IMR-90 (cell line): ENCODE measurements around the gene EPHA5. TPM values are rescaled to one million over a fixed set of nuclear protein-coding genes. Genes with fewer than 3 reads are reported as not detected.

ENCODE experiments used
- ATAC-seq: fragments of 200-7000 bp; cut with Tn5 transposase; 2 replicates; pipeline ENCODE4 v1.9.1; 2020; ENCODE audit warnings: low read depth, mild to moderate bottlenecking, moderate library complexity
- BruUV-seq: library from RNA; stranded (reverse); fragments of 400-500 nt; replicated peaks from 2 replicates; lab custom pipeline; 2021; lab: Mats Ljungman, UMichigan
- CTCF ChIA-PET: fragments of 300-600 bp; formaldehyde crosslinking; extraction: SDS; loops from one replicate; lab custom pipeline; 2021; ENCODE audit warnings: antibody characterized with exemption; lab: Yijun Ruan, JAX
- POLR2A ChIA-PET: fragments of 300-600 bp; sonication (Branson Sonifier 250); formaldehyde crosslinking; loops from one replicate; lab custom pipeline; 2022; ENCODE audit warnings: antibody characterized with exemption; ENCODE audit not compliant: unreplicated experiment; lab: Charles Lee
- DNase-seq: peaks from one replicate; pipeline ENCODE4 v3.0.0; 2013
- H2AFZ ChIP-seq: replicated peaks from 2 replicates; pipeline ENCODE3; 2013; ENCODE audit warnings: low read length, mild to moderate bottlenecking; ENCODE audit not compliant: poor library complexity
- H2AK5ac ChIP-seq: 2 replicates; pipeline ENCODE4 v1.6.1; 2013; ENCODE audit warnings: low read depth, low read length, inconsistent platforms
- H2AK9ac ChIP-seq: replicated peaks from 2 replicates; pipeline ENCODE3; 2013; ENCODE audit warnings: mild to moderate bottlenecking, low read depth, low read length, moderate library complexity; ENCODE audit not compliant: poor library complexity
- H2BK120ac ChIP-seq: 2 replicates; pipeline ENCODE4 v1.6.1; 2013; ENCODE audit warnings: low read depth, low read length, inconsistent platforms
- H2BK15ac ChIP-seq: 3 replicates; pipeline ENCODE4 v1.6.1; 2013; ENCODE audit warnings: low read depth, low read length, inconsistent platforms
- H2BK20ac ChIP-seq: 2 replicates; pipeline ENCODE4 v1.6.1; 2013; ENCODE audit warnings: low read depth, mild to moderate bottlenecking, inconsistent platforms, low read length, moderate library complexity
- H2BK5ac ChIP-seq: 2 replicates; pipeline ENCODE4 v1.6.1; 2013; ENCODE audit warnings: mild to moderate bottlenecking, low read depth, low read length, inconsistent platforms; ENCODE audit not compliant: poor library complexity, severe bottlenecking
- H3K14ac ChIP-seq: replicated peaks from 2 replicates; pipeline ENCODE4 v1.6.1; 2013; ENCODE audit warnings: low read depth, low read length, inconsistent platforms
- H3K18ac ChIP-seq: 2 replicates; pipeline ENCODE4 v1.6.1; 2013; ENCODE audit warnings: low read depth, low read length, control low read depth
- H3K23ac ChIP-seq: 2 replicates; pipeline ENCODE4 v1.6.1; 2013; ENCODE audit warnings: low read depth, low read length, inconsistent platforms
- H3K27ac ChIP-seq: 2 replicates; pipeline ENCODE4 v1.5.1; 2013; ENCODE audit warnings: mild to moderate bottlenecking, control low read depth, low read length; ENCODE audit not compliant: insufficient read depth
- H3K27me3 ChIP-seq: 2 replicates; pipeline ENCODE4 v1.6.1; 2013; ENCODE audit warnings: low read length; ENCODE audit not compliant: control insufficient read depth, insufficient read depth
- H3K36me3 ChIP-seq: 2 replicates; pipeline ENCODE4 v1.6.1; 2013; ENCODE audit warnings: low read length, mixed read lengths; ENCODE audit not compliant: control insufficient read depth, insufficient read depth
- H3K4ac ChIP-seq: 2 replicates; pipeline ENCODE4 v1.6.1; 2013; ENCODE audit warnings: low read depth, low read length, inconsistent platforms
- H3K4me1 ChIP-seq: 2 replicates; pipeline ENCODE4 v1.6.1; 2013; ENCODE audit warnings: low read length, mixed read lengths; ENCODE audit not compliant: control insufficient read depth, insufficient read depth
- H3K4me2 ChIP-seq: 2 replicates; pipeline ENCODE4 v1.6.1; 2013; ENCODE audit warnings: low read depth, mild to moderate bottlenecking, control low read depth, low read length, moderate library complexity
- H3K4me3 ChIP-seq: 2 replicates; pipeline ENCODE4 v1.5.1; 2013; ENCODE audit warnings: low read depth, mild to moderate bottlenecking, control low read depth, low read length, moderate library complexity; ENCODE audit not compliant: insufficient read depth
- H3K56ac ChIP-seq: 2 replicates; pipeline ENCODE4 v1.6.1; 2013; ENCODE audit warnings: low read length, inconsistent platforms; ENCODE audit not compliant: insufficient read depth; ENCODE audit errors: extremely low read depth
- H3K79me1 ChIP-seq, 2 experiments: 2 replicates each; pipeline ENCODE4 v1.6.1; 2013; ENCODE audit warnings: low read length in 2 of 2, inconsistent platforms in 1 of 2, low read depth in 1 of 2
- H3K9ac ChIP-seq: 2 replicates; pipeline ENCODE4 v1.6.1; 2013; ENCODE audit warnings: low read depth, low read length, control low read depth
- H3K9me1 ChIP-seq: 2 replicates; pipeline ENCODE4 v1.6.1; 2013; ENCODE audit warnings: low read length, inconsistent platforms; ENCODE audit not compliant: insufficient read depth
- H3K9me3 ChIP-seq: 2 replicates; pipeline ENCODE4 v1.6.1; 2013; ENCODE audit warnings: low read length; ENCODE audit not compliant: control insufficient read depth, insufficient read depth
- H4K20me1 ChIP-seq: 2 replicates; pipeline ENCODE4 v1.6.1; 2013; ENCODE audit warnings: low read length, inconsistent platforms; ENCODE audit not compliant: insufficient read depth
- H4K5ac ChIP-seq: 2 replicates; pipeline ENCODE4 v1.6.1; 2013; ENCODE audit warnings: mild to moderate bottlenecking, low read depth, low read length, control low read depth
- H4K8ac ChIP-seq, 2 experiments: 2 replicates each; pipeline ENCODE4 v1.6.1; 2013; ENCODE audit warnings: low read depth in 2 of 2, low read length in 2 of 2, control low read depth in 1 of 2, inconsistent platforms in 1 of 2
- H4K91ac ChIP-seq: 2 replicates; pipeline ENCODE4 v1.6.1; 2013; ENCODE audit warnings: low read depth, low read length, inconsistent platforms; ENCODE audit not compliant: insufficient read depth
- CEBPB ChIP-seq: IDR thresholded peaks from 2 replicates; pipeline ENCODE4 v1.6.1; 2012; ENCODE audit warnings: low read depth, low read length, improper control_type of control experiment
- CHD1 ChIP-seq: IDR thresholded peaks from 2 replicates; pipeline ENCODE4 v1.6.1; 2012; ENCODE audit warnings: low read depth, low read length, improper control_type of control experiment
- NFE2L2 ChIP-seq: fragments of 150-350 bp; IDR thresholded peaks from 2 replicates; pipeline ENCODE4 v1.6.1; 2016; ENCODE audit warnings: low read depth, mild to moderate bottlenecking, low read length
- RCOR1 ChIP-seq: IDR thresholded peaks from 2 replicates; pipeline ENCODE4 v1.6.1; 2012; ENCODE audit warnings: mild to moderate bottlenecking, low read length, improper control_type of control experiment; ENCODE audit not compliant: insufficient replicate concordance
- SMC3 ChIP-seq: fragments of 150-350 bp; IDR thresholded peaks from 2 replicates; pipeline ENCODE4 v1.6.1; 2016; ENCODE audit warnings: low read depth, mild to moderate bottlenecking, antibody characterized with exemption, low read length, moderate library complexity
- WGBS, 2 experiments: methylation state at CpG; one replicate each; pipeline versions ENCODE4 v1.1.5 to v1.1.7; 2013; ENCODE audit warnings: missing lambda C conversion rate in 2 of 2; ENCODE audit not compliant: insufficient read length in 1 of 2; ENCODE audit errors: extremely low coverage in 2 of 2; 5-methylcytosine and 5-hydroxymethylcytosine counted together
- dilution Hi-C: fragments of 300-500 bp; cut with HindIII; formaldehyde crosslinking; loops from one replicate; pipeline ENCODE4 v1.14.3; 2018; ENCODE audit warnings: low sequenced_read_pairs; ENCODE audit not compliant: unreplicated experiment
- in situ Hi-C: fragments of 300-500 bp; cut with MboI; formaldehyde crosslinking; loops from 3 replicates; pipeline ENCODE4 v1.14.3; 2019; ENCODE audit warnings: low sequenced_read_pairs, inconsistent platforms, mixed read lengths
- intact Hi-C: fragments of 100-400 bp; cut with micrococcal nuclease; formaldehyde crosslinking; loops from 2 replicates; pipeline ENCODE4 v1.10.0; 2022
- polyA plus RNA-seq, 3 experiments: library from polyadenylated mRNA; depleted of rRNA; stranded (reverse); fragments of >200 nt; gene quantifications; 2 replicates each; pipeline ENCODE4 v1.2.3, GENCODE V29; 2012; ENCODE audit warnings: low replicate concordance in 1 of 3
- total RNA-seq: library from RNA; depleted of rRNA; stranded (reverse); fragments of >200 nt; gene quantifications from 2 replicates; pipeline ENCODE4 v1.2.3, GENCODE V29; 2012
- TF ChIP-seq, protein P1 (sequence below): fragments of 150-350 bp; IDR thresholded peaks from 2 replicates; pipeline ENCODE4 v1.6.1; 2016; ENCODE audit warnings: low read depth, mild to moderate bottlenecking, low read length, moderate library complexity, borderline replicate concordance

Gene EPHA5
- total and polyA plus RNA-seq, 2 of the 4 experiments (the other 2 are of a cell fraction), result 0.07 to 0.18 TPM

DNA sequence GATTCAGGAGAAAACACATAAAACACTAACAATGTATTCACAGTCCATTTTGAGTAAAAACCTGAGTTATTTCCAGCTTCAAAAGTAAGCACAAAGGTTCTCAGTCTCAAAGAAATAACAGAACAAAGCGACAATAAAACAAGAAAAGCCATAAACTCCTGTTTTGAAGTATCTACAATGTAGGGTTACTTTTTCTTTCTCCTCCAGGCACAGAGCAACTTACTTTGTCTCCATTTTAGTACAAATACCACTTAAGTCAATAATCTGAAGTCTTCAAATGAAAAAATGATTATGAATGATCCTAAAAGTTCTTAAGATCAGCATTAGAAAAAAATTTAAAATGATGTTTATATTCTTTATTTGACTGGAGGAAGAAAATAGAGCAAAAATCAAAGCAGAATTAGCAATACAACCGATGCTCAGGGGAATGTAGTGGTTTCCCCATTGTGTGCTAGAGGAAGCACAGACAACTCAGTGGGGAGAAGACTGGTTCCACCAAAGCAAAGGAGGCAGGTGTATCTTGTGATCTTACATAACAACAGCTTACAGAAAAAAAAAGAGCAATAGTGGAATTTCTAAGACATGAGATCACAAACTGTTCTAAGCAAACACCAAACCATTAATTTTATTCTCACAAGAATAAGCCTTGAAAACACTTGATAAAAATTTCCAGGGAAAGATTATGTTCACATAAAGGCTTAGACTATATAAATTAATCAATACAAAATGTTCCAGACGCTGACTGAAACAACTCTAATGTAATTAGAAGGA lies 35.1 kb downstream of the EPHA5 start:
- no peak overlapping the region for H4K8ac ChIP-seq
- no peak overlapping the region for H3K23ac ChIP-seq
- H2BK15ac ChIP-seq, result no peak overlapping the region
- ATAC-seq, result no peak
- H2AK5ac ChIP-seq, result no peak overlapping the region
- peaks cover under 1% of the 10 kb centered on the region; the same call in 1 of the 2 replicates for H3K9me3 ChIP-seq
- H2AK9ac ChIP-seq, result no peak overlapping the region
- POLR2A ChIA-PET, result no interaction called here
- CTCF ChIA-PET, result no interaction called here
- dilution Hi-C loops (no loop called here), in situ Hi-C loops (no loop called here), intact Hi-C loops (no loop called here)
- no peak for DNase-seq
- no peaks in the 10 kb centered on the region for H4K20me1 ChIP-seq
- no peak overlapping the region for H3K27ac ChIP-seq
- WGBS, 2 experiments, result no CpG with 5 or more reads among the region's 3 CpGs
- no peak overlapping the region for H3K4me2 ChIP-seq
- H3K4me3 ChIP-seq, result no peak overlapping the region
- no peaks in the 10 kb centered on the region for H3K9me1 ChIP-seq
- H3K18ac ChIP-seq, result no peak overlapping the region
- no peak overlapping the region for H3K14ac ChIP-seq
- H2BK5ac ChIP-seq, result no peak overlapping the region
- no peak overlapping the region for H2BK20ac ChIP-seq
- H4K5ac ChIP-seq, result no peak overlapping the region
- H3K56ac ChIP-seq, result no peak overlapping the region
- H2AFZ ChIP-seq, result no peak overlapping the region
- no peak overlapping the region for H4K91ac ChIP-seq
- no peak overlapping the region for H3K9ac ChIP-seq
- TF ChIP-seq RCOR1, result no peak
- no peak for TF ChIP-seq CEBPB
- TF ChIP-seq SMC3, result no peak
- no peak for TF ChIP-seq NFE2L2
- TF ChIP-seq CHD1, result no peak
- TF ChIP-seq, protein P1, sequence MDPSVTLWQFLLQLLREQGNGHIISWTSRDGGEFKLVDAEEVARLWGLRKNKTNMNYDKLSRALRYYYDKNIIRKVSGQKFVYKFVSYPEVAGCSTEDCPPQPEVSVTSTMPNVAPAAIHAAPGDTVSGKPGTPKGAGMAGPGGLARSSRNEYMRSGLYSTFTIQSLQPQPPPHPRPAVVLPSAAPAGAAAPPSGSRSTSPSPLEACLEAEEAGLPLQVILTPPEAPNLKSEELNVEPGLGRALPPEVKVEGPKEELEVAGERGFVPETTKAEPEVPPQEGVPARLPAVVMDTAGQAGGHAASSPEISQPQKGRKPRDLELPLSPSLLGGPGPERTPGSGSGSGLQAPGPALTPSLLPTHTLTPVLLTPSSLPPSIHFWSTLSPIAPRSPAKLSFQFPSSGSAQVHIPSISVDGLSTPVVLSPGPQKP, result no peak
- H3K4ac ChIP-seq, result no peak overlapping the region
- H2BK120ac ChIP-seq, result no peak overlapping the region
- H3K79me1 ChIP-seq, result no peaks in the 10 kb centered on the region
- no peaks in the 10 kb centered on the region for H3K27me3 ChIP-seq
- BruUV-seq, result no TSS peak
- no peaks in the 10 kb centered on the region for H3K36me3 ChIP-seq
- H3K4me1 ChIP-seq, result no peaks in the 10 kb centered on the region
